HEK293 (cell line): ENCODE measurements around the gene STYXL1.

Source experiments
- CTCF ChIP-seq: fragments of 450-650 bp; formaldehyde crosslinking; IDR thresholded peaks from 2 replicates; pipeline ENCODE4 v1.5.1; 2016; ENCODE audit warnings: missing biosample characterization, missing genetic modification characterization
- ZBTB20 ChIP-seq: fragments of 450-650 bp; formaldehyde crosslinking; IDR thresholded peaks from 2 replicates; pipeline ENCODE4 v1.5.1; 2016; ENCODE audit warnings: missing biosample characterization, missing genetic modification characterization
- ZNF138 ChIP-seq: fragments of 450-650 bp; formaldehyde crosslinking; IDR thresholded peaks from 2 replicates; pipeline ENCODE4 v1.5.1; 2016; ENCODE audit warnings: missing biosample characterization, missing genetic modification characterization, borderline replicate concordance

- TF ChIP-seq CTCF (no peak), ZBTB20 (tag by site-specific recombination) (no peak), ZNF138 (no peak)
Measured at GRCh38 chr7:76049295-76049694, 1.5 kb upstream of the STYXL1 start.
